Measurements from ENCODE around the gene CREB3L2. TPM values are rescaled to one million over a fixed set of nuclear protein-coding genes. Genes with fewer than 3 reads are reported as not detected.
"Not testable (repeated sequence)": the region's sequence is repeated elsewhere in the genome, so short reads cannot be mapped to it uniquely, and the experiment has no call there.

Gene CREB3L2
- total RNA-seq, 1 donor from 2014 or later = 28.9 TPM

DNA sequence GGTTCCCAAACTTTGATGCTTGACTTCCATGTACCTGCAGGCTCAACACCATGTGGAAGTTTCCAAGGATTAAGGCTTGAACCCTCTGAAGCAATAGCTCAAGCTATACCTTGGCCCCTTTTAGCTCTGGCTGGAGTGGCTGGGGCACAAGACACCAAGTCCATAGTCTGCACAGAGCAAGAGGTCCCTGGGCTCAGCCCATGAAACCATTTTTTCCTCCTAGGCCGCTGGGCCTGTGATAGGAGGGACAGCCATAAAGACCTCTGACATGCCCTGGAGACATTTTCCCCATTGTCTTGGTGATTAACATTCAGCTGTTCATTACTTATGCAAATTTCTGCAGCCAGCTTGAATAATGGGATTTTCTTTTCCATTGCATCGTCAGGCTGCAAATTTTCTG, 169.5 kb downstream of the CREB3L2 start:
- no peak for TF ChIP-seq CTCF (IDR thresholded peaks at IDR 0.05; ENCODE audit: borderline replicate concordance)
- Histone ChIP-seq H3K27me3 (ENCODE audit: low read depth) (no peaks in the 10 kb centered on the region), H3K27ac (replicated peaks) (no peak overlapping the region), H3K9me3 (replicated peaks) (peaks cover 24% of the 10 kb centered on the region), H3K36me3 (no peaks in the 10 kb centered on the region), H3K4me3 (no peak overlapping the region), H3K4me1 (peaks cover 20% of the 10 kb centered on the region)
- DNase-seq = no peak
- intact Hi-C loops (cut with micrococcal nuclease) = no loop called here

DNA sequence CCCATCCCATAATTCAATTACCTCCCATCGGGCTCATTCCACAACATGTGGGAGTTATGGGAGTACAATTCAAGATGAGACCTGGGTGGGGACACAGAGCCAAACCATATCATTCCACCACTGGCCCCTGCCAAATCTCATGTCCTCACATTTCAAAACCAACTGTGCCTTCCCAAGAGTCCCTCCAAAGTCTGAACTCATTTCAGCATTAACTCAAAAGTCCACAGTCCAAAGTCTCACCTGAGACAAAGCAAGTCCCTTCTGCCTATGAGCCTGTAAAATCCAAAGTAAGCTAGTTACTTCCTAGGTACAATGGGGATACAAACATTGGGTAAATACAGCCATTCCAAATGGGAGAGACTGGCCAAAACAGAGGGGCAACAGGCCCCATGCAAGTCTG, 170.3 kb downstream of the CREB3L2 start:
- H3K27ac ChIP-seq (replicated peaks); H3K27me3 ChIP-seq (ENCODE audit: low read depth); DNase-seq; H3K4me3 ChIP-seq; H3K36me3 ChIP-seq; intact Hi-C loops (cut with micrococcal nuclease): not testable (repeated sequence)
- peaks cover 24% of the 10 kb centered on the region for H3K9me3 ChIP-seq (replicated peaks)
- peaks cover 20% of the 10 kb centered on the region for H3K4me1 ChIP-seq

DNA sequence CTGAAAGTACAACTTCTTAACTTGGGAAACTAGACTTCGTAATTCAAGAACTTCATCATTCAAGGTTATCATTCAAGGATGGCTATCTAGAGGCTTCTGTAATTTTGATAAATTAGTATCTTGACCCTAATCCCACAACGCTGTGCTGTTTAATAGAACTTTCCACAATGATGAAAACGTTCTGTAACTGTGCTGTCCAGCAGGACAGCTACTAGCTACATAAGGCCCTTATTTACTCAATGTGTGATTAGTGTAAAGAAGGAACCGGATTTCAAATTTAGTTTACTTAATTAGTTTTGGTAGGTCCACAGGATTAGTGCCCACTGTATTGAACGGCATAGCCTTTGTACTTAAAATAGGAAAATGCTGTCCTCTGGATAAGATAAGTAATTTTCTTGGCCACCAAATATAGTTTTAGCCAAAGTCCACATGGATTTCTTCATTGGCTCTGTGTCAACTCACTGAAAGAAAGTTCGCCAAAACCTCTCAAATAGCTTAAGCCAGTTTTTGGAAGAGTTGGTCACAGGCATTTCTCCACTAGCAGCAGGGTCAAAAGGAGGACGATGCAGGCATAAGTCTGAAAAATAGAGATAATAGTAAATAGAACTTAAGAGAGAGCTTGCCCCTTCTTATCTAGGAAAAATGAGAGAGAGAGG, 172.4 kb downstream of the CREB3L2 start:
- Histone ChIP-seq H3K4me1 (peaks cover 20% of the 10 kb centered on the region), H3K9me3 (replicated peaks) (peaks cover 24% of the 10 kb centered on the region), H3K27me3 (ENCODE audit: low read depth) (no peaks in the 10 kb centered on the region), H3K4me3 (no peak overlapping the region), H3K27ac (replicated peaks) (no peak overlapping the region), H3K36me3 (no peaks in the 10 kb centered on the region)
- intact Hi-C loops (cut with micrococcal nuclease) = no loop called here
- DNase-seq = no peak
- TF ChIP-seq CTCF (IDR thresholded peaks at IDR 0.05; ENCODE audit: borderline replicate concordance) = no peak

- no peak overlapping the region for H3K27ac ChIP-seq (replicated peaks)
- TF ChIP-seq CTCF (IDR thresholded peaks at IDR 0.05; ENCODE audit: borderline replicate concordance) = no peak
- H3K27me3 ChIP-seq (ENCODE audit: low read depth) = no peaks in the 10 kb centered on the region
- peaks cover 19% of the 10 kb centered on the region for H3K9me3 ChIP-seq (replicated peaks)
- H3K4me3 ChIP-seq = no peak overlapping the region
- H3K36me3 ChIP-seq = no peaks in the 10 kb centered on the region
- H3K4me1 ChIP-seq = peaks cover 20% of the 10 kb centered on the region
- intact Hi-C loops (cut with micrococcal nuclease) = no loop called here
- no peak for DNase-seq
Measured at GRCh38 chr7:137828456-137828855, 173.4 kb downstream of the CREB3L2 start.

DNA sequence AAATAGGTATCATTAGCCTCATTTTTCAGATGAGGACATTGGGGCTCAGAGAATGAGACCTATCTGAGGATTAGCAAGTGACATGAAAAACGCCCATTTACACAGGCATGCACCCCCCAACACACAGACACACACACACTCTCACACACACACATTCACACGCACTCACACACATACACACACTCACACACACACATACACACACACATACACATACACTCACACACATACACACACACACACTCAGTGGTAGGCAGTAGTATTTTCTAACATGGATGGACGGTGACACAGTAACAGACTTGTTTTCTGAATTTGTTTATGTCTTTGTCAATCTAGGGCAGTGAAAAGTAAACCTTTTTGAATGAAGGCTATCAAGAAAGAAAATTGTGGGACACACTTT, 176.4 kb downstream of the CREB3L2 start:
- no peaks in the 10 kb centered on the region for H3K9me3 ChIP-seq (replicated peaks)
- no peak for TF ChIP-seq CTCF (IDR thresholded peaks at IDR 0.05; ENCODE audit: borderline replicate concordance)

More for the DNA sequence above, 176.4 kb downstream of the CREB3L2 start:
- Histone ChIP-seq H3K27me3 (ENCODE audit: low read depth) (no peaks in the 10 kb centered on the region), H3K4me1 (peaks cover 28% of the 10 kb centered on the region), H3K27ac (replicated peaks) (no peak overlapping the region), H3K36me3 (no peaks in the 10 kb centered on the region), H3K4me3 (no peak overlapping the region)
- DNase-seq = no peak
- intact Hi-C loops (cut with micrococcal nuclease) = no loop called here

Other genes with a start within 250 kb of the CREB3L2 start
- gene DGKI, start 155.1 kb downstream of the CREB3L2 start, total RNA-seq = 1.3 TPM
- gene AKR1D1, start 74.4 kb upstream of the CREB3L2 start, total RNA-seq = not detected

Data from left ventricle myocardium inferior (tissue), 1 donor.